ENCODE results near the gene PRKRIP1.
"Not testable (repeated sequence)": the region's sequence is repeated elsewhere in the genome, so short reads cannot be mapped to it uniquely, and the experiment has no call there.

PRKRIP1 gene

GRCh38 chr7:102404005-102404861 lies 8.1 kb downstream of the PRKRIP1 start:
- peak; percentile 13 for DNase-seq

GRCh38 chr7:102404862-102405188 lies 8.7 kb downstream of the PRKRIP1 start:
- DNase-seq = not testable (repeated sequence)

GRCh38 chr7:102407910-102408309 lies 11.7 kb downstream of the PRKRIP1 start:
- DNase-seq = no peak

- DNase-seq = not testable (repeated sequence)
Measured at GRCh38 chr7:102408530-102408929, 12.4 kb downstream of the PRKRIP1 start.

GRCh38 chr7:102409340-102409739 lies 13.2 kb downstream of the PRKRIP1 start:
- DNase-seq = no peak

- DNase-seq = no peak
Measured at GRCh38 chr7:102410123-102410522, 14.0 kb downstream of the PRKRIP1 start.

GRCh38 chr7:102410918-102411317 lies 14.8 kb downstream of the PRKRIP1 start:
- no peak for DNase-seq

GRCh38 chr7:102412548-102412947 lies 16.4 kb downstream of the PRKRIP1 start:
- DNase-seq = no peak

- DNase-seq = no peak
Measured at GRCh38 chr7:102413091-102413490, 16.9 kb downstream of the PRKRIP1 start.

- no peak for DNase-seq
Measured at GRCh38 chr7:102413611-102414010, 17.4 kb downstream of the PRKRIP1 start.

GRCh38 chr7:102415685-102416225 lies 19.6 kb downstream of the PRKRIP1 start:
- no peak for DNase-seq

- DNase-seq = no peak
Measured at GRCh38 chr7:102416406-102416805, 20.2 kb downstream of the PRKRIP1 start.

- DNase-seq = no peak
Measured at GRCh38 chr7:102417105-102417504, 20.9 kb downstream of the PRKRIP1 start.

- no peak for DNase-seq
Measured at GRCh38 chr7:102418592-102418991, 22.4 kb downstream of the PRKRIP1 start.

GRCh38 chr7:102421706-102422240 lies 25.6 kb downstream of the PRKRIP1 start:
- DNase-seq = no peak

- DNase-seq = no peak
Measured at GRCh38 chr7:102424129-102424551, 28.0 kb downstream of the PRKRIP1 start.

GRCh38 chr7:102424787-102425218 lies 28.6 kb downstream of the PRKRIP1 start:
- DNase-seq = no peak

- no peak for DNase-seq
Measured at GRCh38 chr7:102425639-102426267, 29.6 kb downstream of the PRKRIP1 start.

GRCh38 chr7:102426268-102427018 lies 30.3 kb downstream of the PRKRIP1 start:
- DNase-seq = no peak

- DNase-seq = no peak
Measured at GRCh38 chr7:102427019-102427405, 30.8 kb downstream of the PRKRIP1 start.

- DNase-seq = no peak
Measured at GRCh38 chr7:102429141-102429899, 33.2 kb downstream of the PRKRIP1 start.

GRCh38 chr7:102431617-102432298 lies 35.6 kb downstream of the PRKRIP1 start:
- DNase-seq = no peak
